Femur (tissue), 1 donor: ENCODE results near the gene CFAP77.
"Not testable (repeated sequence)": the region's sequence is repeated elsewhere in the genome, so short reads cannot be mapped to it uniquely, and the experiment has no call there.

Experiments
- DNase-seq: peaks from one replicate; pipeline ENCODE4 v3.0.0-alpha.2; 2017

Gene CFAP77

DNA sequence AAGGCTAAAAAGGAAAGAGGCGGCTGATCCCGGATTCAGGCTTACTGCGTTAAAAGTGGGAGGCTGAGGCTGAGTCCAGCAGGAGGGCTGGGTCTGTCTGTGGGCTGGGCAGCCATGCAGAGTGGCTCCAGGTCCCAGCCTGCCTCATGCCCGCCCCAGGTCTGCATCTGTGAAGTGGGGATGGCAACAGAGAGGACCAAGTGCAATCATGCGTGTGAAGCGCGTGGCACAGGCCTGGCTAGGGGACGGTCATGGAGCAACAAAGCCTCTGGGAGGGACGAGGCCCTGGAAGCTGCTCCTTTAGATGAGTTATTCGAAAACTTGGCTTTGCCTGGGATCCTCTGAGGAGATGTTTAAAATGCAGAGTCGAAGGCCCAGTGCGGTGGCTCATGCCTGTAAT, 142.0 kb downstream of the CFAP77 start:
- DNase-seq = no peak

DNA sequence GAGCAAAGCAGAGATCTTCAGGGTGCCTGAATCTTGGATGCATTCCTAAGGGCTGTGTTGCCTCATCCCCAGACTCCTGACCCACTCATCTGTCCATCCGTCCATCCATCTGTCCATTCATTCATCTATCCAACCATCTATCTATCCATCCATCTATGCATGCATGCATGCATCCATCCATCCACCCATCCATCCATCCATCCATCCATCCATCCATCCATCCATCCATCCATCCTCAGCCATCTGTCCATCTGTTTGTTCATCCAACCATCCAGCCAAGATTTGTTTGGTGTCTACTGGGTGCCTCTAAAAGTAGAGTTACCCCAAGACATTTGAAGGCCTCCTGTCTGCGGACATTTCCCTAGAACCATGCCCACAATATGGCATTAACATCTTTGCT, 144.7 kb downstream of the CFAP77 start:
- no peak for DNase-seq

DNA sequence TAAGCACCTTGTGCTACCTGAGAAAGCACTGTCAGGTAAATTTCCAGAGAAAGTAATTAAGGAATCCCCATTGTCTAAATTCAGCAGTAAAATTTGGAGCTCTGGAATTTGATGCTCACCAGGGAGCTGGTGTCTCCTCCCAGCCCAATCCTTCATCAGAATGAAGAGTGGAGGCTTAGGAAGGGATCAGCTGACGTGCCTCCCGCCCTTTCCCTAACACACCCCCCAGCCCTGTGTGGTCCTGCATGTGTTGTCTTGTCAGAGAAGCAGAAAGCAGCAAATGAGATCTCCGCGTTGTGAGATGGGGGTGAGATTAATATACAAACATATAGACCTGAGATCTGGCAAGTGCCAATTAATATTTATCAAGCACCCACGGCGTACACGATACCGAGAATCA, 145.5 kb downstream of the CFAP77 start:
- DNase-seq = no peak

DNA sequence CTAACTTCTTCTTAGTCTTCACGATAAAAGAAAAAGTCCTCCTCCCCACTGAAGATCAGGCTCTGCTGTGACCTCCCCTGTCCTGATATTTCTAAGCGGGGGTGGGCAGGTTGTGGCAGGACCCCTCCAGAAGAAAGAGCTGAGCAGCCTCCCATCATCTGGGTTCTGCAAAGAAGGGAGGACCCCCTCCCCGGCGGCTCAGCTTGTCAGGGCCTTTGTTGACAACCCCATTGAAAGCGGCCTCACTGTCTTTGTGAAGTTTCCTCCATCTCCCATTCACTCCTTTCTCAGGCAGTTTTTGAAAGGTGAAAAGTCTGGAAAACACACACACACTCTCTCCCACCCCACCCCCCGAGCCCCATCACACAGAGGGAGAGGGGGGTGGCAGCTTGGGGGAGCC, 146.2 kb downstream of the CFAP77 start:
- no peak for DNase-seq

DNA sequence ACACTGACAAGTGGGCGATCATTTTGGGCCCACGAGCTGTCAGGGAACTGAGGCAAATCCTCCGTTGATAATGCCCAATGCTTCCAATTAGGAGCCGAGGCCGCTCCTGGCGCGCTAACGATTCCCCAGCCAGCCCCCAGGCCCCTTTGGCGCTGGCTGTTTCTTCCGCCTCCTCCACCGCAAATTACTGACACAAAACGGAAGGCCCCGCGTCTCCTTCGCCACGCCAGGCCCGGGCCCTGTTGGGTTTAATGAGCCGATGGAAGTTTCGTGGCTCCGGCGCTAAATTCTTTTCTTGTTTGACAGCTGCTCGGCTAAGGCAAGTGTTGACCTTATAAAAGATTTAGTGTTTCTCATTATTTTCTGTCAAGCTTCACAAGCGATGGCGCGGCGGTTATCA, 146.7 kb downstream of the CFAP77 start:
- DNase-seq = no peak

DNA sequence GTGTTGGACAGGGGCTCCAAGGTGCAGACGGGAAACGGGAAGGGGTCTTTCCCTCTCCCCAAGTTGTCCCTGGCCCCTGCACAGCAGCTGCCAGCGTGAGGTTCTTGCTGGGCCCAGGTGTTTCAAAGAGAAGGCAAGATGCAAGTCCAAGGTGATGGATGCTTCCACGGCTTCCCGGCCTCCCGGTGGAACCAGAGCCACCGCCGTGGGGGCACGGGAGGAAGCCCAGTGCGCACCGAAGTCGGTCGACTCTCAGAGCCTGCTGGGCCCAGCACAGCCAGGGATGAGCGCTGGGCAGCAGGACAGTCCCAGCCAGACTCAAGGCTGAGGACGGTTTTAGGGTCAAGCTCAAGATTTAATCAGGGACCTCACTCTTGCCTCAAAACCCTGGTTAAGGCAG, 147.1 kb downstream of the CFAP77 start:
- DNase-seq = no peak

DNA sequence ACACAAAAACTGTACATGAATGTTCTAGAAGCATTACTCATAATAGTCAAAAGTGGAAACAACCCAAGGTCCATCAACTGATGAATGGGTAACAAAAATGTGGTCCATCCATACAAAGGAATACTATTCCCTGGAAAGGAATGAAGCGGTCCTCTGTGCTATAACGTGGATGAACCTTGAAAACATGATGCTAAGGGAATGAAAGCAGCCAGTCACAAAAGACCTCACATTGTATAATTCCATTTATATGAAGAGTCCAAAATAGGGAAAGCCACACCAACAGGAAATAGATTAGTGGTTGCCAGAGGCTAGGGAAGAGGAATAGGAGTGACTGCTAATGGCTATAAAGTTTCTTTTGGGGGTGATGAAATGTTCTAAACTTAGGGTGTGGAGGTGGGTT, 149.7 kb downstream of the CFAP77 start:
- DNase-seq = no peak

DNA sequence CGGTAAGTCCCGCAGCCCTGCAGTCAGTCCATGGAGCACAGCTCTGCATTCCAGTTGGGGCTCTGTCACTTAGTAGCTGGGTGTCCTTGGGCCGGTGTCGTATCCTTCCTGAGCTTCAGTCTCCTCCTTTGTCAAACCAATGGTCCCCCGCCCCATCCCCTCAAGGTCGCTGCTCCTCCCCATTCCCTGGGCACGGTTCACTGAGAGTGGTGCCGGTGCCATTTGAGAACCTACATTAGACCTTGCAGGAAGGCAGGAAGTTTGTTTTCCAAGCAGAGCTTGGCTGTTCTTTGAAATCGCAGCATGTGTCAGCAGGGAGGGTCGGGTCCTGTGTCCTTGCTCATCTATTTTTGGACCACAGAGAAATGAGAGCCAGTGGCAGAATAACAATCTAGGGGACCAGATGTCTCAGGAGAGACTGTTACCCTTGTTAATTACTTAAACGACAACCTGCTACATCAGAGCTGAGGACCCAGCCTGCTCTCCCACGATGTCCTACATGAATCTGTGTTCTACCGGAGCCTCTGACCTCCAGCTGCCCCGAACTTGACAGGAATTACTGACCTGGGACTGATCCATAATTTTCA, 150.7 kb downstream of the CFAP77 start:
- no peak for DNase-seq

DNA sequence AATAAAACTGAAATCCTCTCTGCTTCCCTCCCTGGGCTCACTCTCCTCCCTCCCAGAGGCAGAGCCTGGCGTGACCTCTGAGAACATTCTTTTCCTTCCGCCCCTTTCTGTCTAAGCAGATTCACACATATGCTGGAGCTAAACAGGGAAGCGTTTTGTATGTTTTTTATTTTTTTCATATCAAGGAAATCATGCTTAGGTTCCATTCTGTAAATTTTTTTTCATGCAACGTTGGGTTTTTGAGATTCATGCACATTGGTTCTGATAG, 152.2 kb downstream of the CFAP77 start:
- no peak for DNase-seq

DNA sequence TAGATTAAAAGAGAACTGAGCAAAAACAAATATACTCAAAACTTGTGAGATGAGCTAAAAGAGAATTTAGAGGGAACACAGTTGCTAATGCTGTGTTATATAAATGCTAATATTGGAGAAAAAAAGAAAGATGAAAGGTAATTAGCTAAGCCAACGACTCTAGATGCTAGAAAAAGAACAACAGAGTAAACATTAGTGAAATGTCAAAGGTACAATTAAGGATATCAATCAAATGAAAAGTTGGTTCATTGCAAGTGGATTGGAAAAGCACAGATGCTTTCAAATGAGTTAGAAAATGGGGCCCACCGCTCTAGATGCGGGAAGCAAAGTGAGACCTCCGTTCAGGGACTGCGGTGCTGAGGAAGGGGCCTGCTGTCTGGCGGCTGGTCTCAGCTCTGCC, 154.5 kb downstream of the CFAP77 start:
- DNase-seq = no peak

DNA sequence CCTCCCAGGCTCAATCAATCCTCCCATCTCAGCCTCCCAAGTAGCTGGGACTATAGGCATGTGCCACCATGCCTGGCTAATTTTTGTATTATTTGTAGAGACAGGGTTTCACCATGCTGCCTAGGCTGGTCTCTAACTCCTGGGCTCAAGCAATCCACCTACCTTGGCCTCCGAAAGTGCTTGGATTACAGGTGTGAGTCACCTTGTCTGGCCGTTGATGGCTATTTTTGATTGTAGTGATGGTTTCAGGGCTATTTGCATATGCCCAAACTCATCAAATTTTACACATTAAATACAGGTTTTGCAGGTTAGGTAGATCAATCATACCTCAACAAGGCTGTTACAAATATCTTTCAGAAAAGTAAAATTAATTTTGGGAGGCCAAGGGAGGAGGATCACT, 158.8 kb downstream of the CFAP77 start:
- DNase-seq = not testable (repeated sequence)

DNA sequence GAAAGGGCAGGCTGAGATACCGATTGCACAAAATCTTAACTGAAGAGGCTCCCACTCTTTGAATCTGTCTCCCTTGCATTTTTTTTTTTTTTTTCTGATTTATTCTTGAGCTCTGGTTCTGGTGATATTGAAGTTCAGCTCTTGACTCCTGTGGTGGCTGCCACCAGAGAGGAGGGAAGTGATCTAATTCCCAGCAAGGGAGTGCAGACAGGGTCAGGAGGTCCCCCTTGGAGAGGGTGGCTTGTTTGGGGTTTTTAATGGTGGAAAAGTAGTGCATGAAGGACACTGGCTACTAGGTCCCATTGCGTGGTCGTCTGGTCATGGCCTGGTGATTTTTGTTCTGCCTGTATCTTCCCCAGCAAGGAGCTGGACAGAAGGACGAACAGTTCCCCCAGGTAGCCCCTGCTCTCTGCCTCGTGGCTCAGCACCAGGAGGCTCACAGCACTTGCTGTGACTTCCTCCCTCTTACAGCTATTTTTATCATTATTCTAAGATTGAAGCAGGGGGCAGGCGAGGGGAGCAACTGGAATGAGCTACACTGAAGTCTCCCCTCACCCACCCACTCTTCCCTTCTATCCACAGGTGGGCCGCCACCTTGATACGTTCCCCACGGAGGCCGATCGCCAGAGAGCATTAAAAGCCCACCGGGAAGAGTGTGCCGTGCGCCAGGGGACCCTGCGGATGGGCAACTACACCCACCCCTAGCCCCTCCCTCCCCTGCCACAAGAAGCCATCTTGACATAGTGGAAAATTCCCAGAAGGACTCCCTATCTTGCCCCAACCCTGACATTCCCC, 162.0 kb downstream of the CFAP77 start:
- no peak for DNase-seq

DNA sequence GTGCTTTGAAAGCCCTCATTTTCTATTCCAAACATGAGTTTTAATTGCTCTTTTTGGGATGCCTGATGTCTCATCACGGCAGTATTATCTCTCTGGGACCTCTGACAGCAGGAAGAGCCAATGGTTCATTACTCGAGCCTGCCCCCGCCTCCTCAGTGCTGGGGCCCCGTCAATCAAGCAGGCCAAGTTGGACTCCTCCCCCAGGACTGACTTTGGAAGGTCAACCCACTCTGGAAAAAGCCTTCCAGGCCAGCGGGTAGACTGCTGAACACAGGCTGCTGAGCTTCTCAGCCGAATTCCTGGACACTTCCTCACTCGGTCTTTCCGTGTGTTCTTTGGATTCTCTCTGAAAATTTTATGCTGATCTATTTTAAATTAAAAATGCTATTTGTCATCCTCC, 162.9 kb downstream of the CFAP77 start:
- DNase-seq = no peak

DNA sequence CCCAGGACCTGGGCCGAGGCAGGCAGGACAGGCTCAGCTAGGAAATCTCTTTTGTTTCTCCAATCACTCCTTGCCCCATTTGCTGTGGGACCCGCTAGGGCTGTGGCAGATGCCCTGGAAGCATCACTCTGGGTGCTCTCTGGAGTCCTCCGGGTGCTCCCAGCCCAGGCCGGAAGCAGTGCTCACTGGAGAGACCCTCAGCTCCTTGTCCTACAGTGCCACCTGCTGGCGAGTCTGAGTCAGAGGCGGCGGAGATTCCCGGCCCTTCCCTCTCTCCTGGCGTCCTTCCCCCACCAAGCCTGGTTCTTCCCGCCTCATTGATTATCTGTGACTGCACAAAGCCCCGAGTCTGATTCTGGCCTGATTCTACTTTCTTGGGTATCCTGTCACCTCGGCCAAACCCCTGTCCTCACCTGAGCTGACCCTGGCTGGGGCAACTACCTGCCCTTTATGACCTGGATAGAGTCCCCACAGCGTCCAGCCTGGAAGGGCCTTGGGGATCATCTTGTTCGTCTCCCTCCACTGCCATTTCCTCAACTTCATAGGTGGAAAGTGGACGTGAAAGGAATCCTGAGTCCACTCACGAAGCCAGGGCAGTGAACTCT, 165.1 kb downstream of the CFAP77 start:
- peak; percentile 77 for DNase-seq

DNA sequence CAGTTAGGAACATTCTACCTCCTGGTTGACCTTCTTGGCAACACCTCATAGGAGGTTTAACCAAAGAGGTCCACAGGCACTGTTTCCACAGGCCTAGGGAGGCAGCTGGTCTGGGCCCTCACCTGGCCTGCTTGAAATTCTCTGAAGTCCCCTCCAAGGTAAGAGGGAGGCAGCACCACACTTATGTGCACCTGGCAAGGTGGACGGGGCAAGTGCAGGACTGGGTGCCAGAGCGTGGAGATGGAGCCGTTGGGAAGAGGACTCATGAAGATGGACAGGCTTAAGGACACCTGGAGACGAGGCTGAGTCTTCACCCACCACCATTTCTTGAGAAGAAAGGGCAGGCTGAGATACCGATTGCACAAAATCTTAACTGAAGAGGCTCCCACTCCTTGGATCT, 165.8 kb downstream of the CFAP77 start:
- no peak for DNase-seq

DNA sequence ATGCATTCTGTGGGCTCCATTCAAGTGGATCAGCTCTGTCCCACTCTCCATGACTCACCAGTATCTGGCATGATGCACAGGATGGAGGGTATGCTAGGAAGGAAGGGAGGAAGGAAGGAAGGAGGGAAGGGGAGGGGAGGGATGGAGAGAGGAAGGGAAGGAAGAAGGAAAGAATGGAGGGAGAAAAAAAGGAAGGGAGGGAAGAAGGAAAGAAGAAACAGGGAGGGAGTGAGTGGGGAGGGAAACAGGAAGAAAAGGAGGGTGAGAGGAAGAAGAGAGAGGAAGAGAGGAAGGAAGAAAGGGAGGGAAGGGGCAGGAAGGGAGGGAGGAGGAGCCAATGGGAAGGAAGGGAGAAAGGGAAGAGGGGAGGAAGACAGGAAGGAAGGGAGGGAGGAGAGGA, 167.1 kb downstream of the CFAP77 start:
- no peak for DNase-seq

DNA sequence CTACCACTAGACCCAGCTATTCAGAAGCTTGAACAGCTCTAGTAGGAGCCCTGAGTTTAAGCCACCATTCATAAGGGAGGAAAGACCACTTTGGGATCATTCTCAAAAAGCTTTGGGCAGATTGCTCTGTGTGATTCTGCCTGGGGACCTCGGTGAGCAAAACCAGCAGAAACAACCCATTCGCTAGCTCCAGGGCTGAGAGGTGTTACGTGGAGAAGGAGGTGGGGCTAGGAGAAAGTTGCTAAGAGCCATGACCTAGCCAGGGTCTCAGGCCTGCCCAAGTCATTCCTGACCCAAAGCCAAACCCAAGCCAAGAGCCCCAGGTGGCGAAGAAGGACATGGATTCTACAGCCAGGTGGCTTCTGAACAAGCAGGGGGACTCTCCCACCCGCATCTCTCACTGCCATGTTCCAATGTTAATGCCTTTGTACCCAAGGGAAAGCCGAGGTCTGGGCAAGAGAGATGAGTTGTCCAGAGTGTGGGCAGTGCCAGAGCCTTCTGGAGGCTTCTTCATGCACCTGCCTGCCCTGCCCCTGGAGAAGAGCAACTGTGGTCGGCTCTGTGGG, 168.4 kb downstream of the CFAP77 start:
- no peak for DNase-seq

DNA sequence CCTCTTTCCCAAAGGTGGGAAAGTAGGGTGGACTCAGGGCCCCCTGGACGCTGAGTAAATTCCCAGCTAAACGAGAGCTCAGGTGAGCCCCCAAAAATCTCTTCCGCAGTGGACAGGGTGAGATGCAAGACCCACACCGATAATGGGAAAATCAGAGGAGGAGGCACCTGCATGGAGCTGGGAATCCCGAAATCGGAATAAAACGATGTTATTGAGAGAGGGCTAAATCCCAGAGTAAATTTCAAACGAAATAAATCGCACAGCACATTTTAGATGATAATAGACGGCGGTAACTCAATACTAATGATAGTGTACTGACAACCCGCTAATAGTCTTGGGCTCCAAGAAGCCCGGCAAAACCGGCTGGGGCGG, 169.4 kb downstream of the CFAP77 start:
- DNase-seq = no peak

DNA sequence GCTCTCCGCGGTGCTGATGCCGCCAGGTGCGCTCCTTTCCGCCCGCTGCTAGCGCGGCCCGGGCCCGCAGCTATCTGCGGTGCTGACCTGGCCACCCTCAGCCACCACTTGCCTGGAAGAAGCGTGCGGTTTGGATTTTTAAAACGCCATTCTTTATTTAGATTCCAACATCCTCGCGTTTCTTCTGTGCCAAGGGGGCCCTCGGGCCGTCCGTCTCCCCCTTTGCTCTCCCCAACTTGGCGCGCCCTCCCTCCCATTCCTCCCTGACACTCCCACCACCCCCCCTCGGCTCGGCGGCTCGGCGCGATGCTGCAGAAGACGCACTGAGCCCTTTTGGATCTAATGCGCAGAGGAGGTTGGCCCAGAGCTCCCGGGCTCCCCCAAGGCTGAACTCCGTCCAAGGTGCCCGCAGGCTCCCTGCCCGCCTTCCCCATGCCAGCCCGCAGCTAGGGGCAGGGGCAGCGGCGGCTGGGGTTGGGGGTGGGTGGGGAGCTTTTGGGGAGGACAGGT, 172.3 kb downstream of the CFAP77 start, which contains the start of gene BARHL1:
Gene BARHL1 (plus strand): TSS at position 331 of the 510 bp plus-strand sequence. CDS start 192 bp downstream, outside the sequence.
- DNase-seq = no peak

DNA sequence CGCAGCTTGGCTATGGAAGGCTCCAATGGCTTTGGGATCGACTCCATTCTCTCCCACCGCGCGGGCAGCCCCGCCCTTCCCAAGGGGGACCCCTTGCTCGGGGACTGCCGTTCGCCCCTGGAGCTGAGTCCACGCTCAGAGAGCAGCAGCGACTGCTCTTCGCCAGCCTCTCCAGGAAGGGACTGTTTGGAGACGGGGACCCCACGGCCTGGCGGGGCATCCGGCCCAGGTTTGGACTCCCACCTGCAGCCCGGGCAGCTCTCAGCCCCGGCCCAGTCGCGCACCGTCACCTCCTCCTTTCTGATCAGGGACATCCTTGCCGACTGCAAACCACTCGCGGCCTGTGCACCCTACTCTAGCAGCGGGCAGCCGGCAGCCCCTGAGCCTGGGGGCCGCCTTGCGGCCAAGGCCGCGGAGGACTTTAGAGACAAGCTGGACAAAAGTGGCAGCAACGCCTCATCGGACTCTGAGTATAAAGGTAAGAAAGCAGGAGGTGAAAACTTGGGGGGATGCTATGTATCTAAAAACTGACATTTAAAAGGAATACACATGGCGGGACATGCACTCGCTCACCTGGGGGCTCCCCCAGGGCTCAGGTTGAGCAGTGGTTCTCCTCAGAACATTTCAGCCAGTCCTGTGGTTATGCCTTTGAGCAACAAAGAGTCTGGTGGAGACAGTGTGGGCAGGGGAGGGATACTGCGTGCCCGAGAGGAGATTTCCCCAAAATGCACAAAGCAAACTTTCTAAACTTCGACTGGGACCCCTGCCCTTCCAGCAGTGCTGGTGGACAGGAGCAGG, 173.0 kb downstream of the CFAP77 start:
- DNase-seq = no peak

DNA sequence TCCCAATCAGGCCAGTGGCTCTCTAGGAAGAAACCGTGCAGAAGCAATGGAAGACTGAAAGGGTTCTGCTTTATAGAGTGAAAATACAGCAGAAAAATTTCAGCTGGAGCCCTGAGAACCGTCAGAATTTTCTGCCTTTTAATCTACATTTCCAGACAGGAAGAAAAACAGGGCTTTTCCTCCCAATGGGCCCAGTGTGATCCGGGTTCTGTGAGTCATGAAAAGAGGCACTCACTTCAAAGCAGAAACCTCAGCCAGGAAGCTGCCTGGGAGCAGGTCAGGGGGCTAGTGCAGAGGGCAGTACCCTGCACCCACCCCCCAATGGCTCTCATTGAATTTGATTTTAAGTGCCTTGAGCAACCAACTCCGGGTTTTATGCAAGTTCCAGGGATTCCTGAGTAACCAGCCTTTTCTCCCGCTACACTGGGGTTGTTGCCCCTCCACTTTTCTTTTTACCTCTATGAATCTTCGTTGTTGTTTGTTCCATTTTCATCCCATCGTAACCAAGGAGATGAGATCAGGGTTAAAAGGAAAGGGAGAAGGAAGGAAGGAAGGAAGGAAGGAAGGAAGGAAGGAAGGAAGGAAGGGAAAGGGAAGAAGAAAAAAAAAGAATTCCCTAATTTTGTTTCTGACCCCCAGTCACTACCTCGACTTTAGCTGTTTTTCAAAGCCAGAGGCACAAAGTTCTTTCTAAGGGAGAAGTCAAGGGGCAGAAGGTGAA, 173.7 kb downstream of the CFAP77 start:
- no peak for DNase-seq
